GDM1 (cell line): ENCODE measurements around the gene METRNL.

ENCODE experiments used
- DNase-seq: peaks from one replicate; lab custom pipeline; 2025; lab: John Stamatoyannopoulos, UW

The METRNL gene

DNA sequence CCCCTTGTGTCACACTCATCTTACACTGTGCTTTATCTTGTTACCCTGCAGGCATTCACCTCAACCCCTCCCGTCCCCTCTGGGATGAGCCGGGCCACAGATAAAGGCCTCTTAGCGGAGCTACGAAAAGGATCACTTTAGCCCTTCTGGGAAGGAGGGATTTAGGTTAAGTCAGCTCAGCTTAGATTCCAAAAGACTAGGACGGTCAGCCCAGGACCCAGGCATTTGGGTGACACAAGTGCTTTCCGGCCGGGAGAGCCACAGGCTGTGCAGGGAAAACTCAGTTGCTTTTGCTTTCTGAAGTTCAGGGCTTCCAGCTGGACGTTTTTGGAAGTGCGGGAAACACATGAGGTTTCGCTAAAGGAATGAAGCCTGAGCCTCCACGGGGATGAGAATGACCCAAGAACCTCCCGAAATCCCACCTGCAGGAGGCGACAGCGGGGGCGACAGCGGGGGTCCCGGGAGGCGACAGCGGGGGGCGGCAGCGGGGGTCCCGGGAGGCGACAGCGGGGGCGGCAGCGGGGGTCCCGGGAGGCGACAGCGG, 11.6 kb upstream of the METRNL start:
- no peak for DNase-seq

DNA sequence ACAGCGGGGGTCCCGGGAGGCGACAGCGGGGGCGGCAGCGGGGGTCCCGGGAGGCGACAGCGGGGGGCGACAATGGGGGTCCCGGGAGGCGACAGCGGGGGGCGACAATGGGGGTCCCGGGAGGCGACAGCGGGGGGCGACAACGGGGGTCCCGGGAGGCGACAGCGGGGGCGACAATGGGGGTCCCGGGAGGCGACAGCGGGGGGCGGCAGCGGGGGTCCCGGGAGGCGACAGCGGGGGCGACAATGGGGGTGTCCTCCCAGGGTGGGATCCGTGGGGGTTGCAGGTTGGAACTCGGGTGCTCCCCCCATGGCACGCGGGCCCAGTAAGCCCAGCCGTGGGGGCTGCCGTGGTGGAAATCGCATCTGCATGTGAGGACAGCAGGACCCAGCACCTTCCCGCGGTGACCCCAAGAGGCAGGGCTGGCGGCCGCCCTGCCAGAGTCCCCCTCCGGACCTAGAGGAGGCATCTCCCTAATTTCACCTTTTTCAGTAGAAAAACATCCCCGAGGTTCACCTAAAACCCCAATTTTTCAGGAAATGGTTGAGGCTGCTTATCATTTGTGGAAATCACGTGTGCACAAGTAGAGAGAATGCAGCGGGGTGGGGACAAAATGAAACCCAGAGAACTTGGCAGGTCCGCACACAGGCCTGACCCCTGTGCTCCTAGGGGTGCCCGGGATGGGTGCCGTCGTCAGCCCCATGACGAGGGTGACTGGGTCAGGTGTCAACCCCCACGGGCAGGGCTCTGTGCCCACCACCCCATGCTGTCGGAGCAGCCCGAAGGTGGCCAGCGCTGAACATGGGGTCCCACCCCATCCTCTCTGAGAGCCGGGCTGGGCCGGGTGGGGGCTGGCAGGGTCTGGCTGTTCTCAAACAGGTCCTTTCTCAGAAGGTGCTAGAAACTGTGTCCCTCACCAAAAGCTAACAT, 10.5 kb upstream of the METRNL start:
- no peak for DNase-seq

DNA sequence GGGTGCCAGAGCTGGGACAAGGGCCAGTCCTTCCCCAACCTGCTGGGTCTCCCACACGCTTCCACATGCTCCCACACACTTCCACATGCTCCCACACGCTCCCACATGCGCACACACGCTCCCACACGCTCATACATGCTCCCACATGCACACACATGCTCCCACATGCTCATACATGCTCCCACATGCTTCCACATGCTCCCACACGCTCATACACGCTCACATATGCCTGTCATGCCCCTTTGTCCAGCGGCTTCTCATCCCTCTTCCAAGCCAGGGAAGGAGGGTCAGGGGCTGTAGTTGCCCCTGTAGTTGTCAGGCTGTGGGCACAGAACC, 9.9 kb upstream of the METRNL start:
- DNase-seq, result no peak

DNA sequence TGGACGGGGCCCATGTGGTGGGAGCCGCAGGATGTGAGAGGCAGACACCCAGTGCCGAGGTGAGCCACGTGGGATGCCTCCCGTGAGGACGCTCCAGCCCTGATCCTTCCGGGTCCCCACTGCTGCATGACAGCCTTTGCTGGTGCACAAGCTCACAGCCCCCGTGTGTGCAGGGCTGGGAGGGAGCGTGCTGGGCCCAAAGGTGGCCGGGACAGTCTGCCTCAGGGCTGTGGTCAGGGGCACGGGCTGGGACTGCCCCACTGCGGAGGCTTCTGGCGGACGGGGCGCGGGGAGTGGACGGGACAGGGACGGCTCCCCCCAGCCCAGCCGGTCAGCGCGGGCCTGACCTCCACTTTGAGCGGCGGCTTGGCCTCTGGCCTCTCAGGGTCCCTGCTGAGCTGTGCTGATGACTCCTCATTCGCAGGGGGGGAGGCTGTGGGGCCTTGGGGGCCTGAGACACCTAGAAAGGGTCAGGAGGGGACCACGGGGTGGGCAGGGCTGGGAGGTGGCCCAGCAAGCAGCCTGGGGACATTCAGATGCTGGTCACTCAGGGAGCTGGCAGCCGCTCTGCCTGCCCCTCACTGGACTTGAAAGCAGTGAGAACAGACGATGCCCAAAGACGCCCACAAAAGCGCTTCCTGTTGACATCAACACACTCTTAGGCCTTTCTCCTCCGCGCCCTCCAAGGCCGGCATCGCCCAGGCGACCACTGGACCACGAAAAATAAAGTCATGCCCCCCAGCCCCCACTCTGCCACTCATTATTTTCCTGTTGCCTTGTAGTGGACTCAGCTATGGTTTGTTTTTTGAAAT, 9.3 kb upstream of the METRNL start:
- no peak for DNase-seq

DNA sequence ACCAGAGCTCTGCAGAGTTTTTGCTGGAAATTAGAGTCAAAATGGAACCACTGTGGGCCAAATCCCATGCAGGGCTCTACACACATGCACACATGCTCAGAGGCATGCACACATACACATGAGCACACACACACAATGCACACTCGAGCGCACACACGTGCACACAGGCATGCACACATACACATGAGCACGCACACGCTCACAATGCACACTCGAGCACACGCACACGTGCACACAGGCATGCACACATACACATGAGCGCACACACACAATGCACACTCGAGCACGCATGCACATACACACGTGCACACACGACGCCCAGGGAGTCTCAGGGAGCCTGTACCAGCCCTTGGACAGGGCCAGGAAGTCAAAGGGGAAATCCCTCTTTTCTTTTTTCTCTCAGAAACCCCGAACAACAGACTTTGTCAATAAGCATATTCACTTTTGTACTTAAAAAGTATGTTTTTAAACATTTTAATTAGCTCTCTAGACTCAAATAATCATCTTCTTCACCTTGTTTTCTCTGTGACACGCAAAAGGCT, 8.5 kb upstream of the METRNL start:
- DNase-seq, result no peak

DNA sequence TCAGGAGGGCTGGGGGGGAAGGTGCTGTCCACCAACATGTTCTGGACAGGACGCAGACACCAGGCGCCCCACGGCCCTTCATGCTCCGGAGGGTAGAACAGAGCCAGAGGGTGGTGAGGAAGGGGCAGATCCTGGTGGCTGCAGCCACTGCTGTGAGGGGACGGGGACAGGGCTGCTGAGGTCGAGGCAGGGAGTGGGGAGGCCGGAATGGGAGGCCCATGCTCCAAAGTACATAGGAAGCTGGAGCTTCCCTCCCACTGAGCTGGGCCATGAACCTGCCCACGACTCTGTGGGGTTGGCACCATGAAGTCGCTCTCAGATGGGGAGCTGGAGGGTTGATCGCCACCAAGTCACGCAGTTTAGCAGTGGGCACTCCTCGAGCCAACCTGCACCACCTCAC, 8.0 kb upstream of the METRNL start:
- DNase-seq, result no peak

DNA sequence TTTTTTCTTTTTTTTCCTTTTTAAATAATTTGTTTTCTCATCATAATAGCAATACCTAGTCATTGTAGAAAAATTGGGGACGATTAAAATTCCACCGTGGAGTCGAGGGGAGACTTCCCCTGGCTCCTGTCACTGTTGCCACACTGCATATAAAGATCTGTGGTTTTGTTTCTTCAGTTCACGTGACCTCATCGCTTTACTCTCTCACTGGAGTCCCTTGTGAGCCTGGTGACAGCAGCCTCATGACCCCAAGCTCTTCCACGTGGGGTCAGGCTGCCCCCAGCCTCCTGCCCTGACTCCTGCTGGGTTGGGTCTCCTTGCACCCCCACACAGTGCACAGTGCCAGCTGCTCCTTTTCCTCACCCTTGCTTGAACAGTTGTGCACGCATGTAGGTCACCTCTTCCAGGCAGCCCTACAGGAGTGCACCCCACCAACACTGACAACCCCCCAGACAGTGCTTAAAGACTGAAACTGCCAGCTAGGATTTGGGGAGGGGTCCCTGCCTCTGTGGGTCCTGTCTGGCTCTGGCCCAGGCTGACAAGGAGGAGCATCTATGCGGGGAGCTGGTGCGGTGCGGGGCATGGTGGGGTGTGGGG, 7.3 kb upstream of the METRNL start:
- DNase-seq, result no peak

DNA sequence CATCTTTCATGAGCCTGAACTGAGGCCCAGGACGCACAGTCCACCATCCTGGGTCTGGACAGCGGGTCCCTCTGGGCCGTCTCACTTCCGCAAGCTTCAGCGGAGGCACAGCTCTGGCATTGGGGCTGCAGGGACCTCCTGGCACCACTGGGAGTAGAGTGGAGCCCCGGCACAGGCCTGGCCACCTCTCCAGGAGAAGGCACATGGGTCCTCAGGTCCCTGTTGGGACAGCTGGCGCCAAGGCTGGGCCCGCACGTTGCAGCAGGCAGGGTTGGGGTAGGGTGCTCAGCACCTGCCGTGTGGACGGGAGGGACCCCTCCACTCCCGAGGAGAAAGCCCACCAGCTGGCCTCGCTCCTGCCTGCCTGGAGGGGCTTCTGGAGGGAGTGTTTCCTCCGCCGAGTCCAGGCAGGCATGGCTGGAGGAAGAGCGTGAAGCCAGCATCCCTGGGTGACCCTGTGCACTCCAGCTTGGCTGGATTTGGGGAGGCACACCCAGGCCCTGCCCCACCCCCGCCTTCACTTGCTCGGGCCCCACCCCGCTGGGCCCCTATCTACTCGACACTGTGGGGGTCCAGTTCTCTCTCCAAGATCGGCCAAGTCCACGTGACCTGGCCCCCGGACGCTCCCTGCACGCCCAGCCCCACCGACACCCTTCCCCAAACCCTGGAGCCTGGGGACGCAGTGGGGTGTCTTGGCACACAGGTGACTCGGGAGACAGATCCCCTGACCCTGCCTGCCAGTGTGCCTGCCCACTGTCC, 6.6 kb upstream of the METRNL start:
- no peak for DNase-seq

DNA sequence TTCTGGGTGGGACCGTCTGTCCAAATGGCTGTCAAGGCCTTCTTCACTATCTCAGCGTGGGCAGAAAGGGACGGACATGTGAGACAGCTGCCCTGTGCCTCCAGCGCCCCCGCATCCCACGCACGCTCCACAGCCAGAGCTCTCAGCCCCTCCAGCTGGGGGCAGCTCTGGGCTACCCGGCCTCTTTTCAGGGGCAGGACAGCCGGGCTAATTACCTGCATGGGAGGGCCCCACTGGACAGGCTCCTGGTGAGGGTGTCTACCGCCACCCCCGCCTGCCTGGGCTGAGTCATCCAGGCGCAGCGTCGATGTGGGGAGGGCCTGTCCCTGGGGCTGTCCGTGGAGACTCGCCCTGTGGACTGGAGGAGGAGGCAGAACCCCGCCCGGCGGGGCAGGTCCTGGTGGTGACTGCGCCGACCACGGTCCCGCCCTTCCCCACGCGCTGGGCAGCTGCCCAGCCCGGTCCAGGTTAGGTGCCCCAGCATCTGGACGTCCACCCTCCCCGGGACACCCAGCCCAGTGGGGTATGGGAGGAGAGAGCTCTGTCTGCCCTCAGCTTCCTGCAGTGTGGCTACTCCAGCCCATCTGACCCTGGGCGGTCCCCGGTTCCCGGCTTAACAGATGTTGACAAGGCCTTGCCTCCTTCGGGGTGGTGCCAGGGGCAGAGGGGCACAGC, 5.9 kb upstream of the METRNL start:
- no peak for DNase-seq

DNA sequence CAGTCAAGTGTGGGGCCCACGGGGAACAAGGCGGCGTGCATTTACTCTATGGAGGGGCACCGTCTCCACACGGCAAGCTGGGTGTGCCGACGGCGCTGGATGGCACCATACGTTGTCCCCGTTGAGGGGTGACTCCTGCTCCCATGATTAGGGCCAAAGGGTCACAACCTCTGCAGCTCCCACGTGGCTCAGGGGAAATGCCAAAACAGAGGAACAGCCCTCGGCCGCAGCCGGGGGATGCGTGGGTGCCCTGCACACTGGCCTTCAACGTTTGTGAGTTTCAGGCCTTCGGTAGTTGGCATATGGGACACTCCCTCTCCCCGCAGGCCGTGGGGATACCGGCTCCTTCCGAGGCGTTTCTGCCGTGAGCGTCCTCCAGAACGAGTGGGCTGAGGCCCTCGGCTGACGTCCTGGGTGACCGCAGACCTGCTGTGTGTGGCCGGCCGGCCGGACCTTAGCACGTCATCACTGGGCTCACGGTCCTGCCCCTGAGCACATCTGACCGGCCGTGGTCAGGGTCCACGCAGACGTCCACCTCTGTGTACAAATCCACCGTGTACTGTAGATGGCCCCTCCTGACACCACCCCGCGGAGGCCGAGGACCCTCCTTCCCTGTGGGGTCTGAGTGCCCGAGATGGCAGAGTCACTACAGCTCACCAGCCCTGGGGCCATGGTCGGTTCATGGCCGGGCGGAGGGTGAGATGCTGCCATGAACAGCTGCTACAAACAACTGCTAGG, 4.8 kb upstream of the METRNL start:
- DNase-seq, result no peak

DNA sequence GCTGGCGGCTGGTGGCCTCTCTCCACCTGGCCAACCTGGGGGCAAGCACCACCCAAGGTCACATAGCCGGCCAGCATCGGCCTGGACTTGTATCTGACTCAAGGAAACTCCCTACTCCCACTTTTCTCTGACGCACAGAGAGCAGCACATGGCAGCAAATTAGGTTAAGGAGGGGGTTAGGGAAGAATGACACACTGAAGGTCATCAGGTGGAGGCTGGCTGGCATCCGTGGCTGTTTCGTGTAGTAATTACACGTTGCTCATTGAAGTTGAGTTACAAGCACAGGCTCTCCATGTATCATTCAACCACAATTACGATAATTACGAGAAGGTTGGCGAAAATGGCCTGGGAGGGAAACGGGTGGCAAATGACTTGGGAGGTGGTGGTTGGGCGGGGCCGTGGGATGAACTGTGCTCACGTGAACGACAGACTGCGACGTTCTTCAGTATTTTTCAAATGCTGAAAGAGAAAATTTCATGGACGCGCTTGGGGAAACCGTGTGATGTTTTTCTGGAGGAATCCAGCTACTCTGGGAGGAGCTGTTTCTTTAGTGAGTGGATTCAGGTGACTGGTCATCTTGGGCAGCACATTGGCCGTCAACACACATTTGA, 4.0 kb upstream of the METRNL start:
- DNase-seq, result no peak

DNA sequence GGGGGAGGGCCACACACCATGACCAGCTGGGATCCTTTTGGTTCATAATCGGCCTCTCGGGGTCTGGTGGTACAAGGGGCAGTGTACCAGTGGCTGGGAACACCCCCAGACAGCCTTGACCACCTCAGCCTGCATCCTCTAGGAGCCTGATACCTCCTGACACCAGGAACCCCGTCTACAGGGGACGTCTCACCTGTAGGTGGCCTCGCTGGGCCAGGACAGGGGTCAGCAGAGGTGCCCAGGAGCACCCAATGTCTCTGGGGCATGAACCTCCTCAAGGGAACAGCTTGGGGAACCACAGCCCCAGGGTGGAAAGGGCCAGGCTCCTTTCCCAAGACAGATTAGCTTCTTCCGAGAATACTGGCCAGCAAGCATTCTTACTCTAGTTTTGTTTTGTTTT, 2.5 kb upstream of the METRNL start:
- DNase-seq, result no peak

DNA sequence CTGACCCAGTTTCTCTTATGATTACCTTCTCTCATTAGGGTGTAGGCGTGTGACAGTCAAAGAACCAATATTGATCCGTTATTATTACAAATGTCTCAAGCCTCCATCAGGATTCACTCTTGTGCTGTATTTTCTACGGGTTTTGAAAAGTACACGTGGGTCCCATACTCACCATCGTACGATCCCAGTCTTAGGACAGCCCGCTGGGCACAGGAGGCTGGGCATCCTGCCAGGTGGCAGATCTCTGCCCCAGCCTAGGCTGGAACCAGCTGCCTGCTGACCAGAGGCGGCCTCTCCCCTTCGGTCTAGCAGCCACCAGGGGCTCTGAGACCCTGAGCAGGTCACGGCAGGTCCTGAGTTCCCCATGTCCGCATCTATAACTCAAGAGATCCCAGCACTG, 2.0 kb upstream of the METRNL start:
- no peak for DNase-seq

DNA sequence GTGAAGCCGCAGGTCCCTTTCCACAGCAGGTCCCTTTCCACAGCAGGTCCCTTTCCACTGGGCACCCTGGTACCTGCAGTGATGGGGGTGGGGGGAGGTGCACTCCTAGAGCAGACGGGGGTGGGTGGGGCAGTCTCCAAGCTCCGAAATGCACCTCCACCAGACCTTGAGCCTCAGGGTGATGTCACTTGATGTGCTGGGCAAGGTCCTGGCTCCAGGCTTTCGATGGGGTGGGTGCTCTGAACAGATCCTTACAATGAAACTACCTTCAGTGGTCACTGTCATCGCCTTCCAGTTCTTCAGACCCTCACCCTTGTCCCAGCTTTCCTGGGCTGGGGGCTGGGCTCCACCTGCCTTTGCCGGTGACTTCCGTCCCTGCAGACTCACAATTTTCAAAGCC, 1.5 kb upstream of the METRNL start:
- DNase-seq, result no peak

DNA sequence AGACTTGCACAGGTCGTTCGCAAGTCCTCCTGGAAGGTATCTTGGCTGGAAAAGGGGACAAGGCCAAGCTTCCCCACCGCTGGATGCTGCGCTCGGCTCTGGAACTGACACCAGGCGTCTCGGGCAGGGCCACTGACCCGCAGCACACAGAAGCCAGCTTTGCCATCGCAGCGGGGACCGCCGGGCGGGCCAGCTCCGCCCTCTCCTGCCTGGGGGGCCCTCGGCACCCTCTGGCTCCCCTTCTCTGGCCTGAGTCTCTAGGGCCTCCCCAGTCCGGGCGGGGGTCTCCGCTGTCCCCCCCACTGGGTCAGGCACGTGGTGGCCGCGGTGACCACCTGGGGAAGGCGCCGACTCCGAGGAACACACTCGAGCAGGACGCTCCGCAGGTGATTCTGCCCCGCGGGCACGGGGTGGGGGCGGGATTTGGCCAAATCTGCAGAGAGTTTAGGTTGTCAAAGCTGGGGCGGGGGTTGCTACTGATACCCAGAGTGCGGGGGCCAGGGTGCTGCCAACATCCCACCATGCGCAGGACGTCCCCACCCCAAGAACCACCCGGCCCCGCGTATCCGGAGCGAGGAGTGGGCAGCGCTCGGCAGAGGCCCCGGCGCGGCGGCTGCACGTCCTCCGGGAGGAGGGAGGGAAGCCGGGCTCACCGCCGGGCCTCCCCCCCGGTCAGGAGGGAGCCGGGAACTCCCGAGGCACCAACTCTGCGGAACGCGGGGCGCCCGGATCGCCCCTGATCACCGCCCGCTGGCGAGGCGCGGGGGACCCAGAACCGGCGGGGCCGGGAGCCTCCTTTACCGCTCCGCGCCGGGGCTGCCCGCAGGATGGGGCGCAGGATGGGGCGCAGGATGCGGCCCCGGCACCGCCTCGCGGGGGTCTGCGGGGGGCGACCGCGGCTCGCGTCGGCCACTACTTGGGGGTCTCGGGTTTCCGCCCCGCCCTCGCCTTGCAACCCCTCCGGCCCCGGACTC, 744 bp upstream of the METRNL start:
- no peak for DNase-seq

DNA sequence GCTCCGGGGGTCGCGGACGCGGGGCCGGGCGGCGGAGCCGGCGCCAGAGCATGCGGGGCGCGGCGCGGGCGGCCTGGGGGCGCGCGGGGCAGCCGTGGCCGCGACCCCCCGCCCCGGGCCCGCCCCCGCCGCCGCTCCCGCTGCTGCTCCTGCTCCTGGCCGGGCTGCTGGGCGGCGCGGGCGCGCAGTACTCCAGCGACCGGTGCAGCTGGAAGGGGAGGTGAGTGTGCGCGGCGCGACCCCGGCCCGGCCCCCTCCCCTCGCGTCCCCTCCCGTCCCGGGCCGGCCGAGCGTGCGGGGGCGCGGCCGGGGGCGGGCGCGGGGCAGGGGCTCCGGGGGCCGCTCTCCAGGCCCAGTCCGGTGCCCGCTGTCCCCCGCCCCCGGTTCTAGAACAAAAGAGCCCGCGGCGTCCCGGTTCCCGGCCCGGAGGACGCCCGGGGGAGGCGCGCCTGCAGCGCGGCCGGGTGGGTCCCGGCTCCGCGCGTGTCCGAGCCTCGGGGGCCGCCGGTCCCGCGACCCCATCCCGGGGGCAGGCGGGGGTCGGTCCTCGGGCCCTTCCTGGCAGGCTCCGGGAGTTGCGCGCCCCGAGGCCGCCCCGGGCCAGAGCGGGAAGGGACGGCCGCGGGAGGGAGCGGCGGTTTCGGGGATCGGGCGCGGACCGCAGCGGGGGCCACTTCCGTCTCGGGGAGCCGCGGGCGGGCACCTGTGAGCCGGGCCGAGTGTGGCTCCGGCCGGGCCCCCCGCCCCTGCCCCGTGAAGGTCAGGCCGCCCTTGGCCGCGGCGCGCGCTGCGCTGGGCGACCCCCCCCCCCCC, 563 bp downstream of the METRNL start:
- DNase-seq, result no peak

DNA sequence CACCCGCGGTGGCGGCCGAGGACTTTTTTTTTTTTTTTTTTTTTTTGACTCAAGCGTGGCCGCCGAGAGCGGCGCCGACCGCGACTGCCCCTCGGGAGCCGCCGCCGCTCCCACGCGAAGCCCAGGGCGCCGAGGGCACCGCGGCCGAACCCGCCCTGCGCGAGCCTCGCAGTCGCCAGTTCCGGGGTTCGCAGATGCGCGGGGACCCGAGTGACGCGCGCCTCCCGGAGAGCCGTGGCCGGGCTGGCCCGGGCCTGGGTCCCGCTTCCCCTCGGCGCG, 1.1 kb downstream of the METRNL start:
- no peak for DNase-seq
